Mammary epithelial cell (primary cell): ENCODE results near the gene ZNF629.

Experiments
- EZH2 ChIP-seq: IDR thresholded peaks from 2 replicates; pipeline ENCODE4 v1.6.1; 2012; ENCODE audit warnings: low read length, inconsistent platforms, borderline replicate concordance
- TF ChIP-seq, protein P1 (sequence below), 2 donors: IDR thresholded peaks in 1 of 2; conservative IDR thresholded peaks in 1 of 2; 2 replicates each; pipeline ENCODE4 v1.5.1; 2011 to 2012; ENCODE audit warnings: inconsistent platforms in 2 of 2, low read length in 2 of 2, mild to moderate bottlenecking in 2 of 2, control low read depth in 1 of 2, low read depth in 1 of 2; ENCODE audit not compliant: insufficient read depth in 1 of 2; ENCODE audit errors: extremely low read depth in 1 of 2

GRCh38 chr16:30764816-30765465 lies 22.1 kb downstream of the ZNF629 start:
- TF ChIP-seq, protein P1, sequence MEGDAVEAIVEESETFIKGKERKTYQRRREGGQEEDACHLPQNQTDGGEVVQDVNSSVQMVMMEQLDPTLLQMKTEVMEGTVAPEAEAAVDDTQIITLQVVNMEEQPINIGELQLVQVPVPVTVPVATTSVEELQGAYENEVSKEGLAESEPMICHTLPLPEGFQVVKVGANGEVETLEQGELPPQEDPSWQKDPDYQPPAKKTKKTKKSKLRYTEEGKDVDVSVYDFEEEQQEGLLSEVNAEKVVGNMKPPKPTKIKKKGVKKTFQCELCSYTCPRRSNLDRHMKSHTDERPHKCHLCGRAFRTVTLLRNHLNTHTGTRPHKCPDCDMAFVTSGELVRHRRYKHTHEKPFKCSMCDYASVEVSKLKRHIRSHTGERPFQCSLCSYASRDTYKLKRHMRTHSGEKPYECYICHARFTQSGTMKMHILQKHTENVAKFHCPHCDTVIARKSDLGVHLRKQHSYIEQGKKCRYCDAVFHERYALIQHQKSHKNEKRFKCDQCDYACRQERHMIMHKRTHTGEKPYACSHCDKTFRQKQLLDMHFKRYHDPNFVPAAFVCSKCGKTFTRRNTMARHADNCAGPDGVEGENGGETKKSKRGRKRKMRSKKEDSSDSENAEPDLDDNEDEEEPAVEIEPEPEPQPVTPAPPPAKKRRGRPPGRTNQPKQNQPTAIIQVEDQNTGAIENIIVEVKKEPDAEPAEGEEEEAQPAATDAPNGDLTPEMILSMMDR (conservative IDR thresholded peaks at IDR 0.05 in 1 of 2, IDR thresholded peaks at IDR 0.05 in 1 of 2; ENCODE audit: extremely low read depth in 1 of 2, insufficient read depth in 1 of 2, low read depth in 1 of 2, low read length in 2 of 2) = no peak
- no peak for TF ChIP-seq EZH2
